K562 (cell line): Measurements from ENCODE around the gene MRPS6. TPM values are rescaled to one million over a fixed set of nuclear protein-coding genes. Genes with fewer than 3 reads are reported as not detected.

Source experiments
- FOXJ2 ChIP-seq: fragments of 200-800 bp; sonication (Bioruptor generic); IDR thresholded peaks from 2 replicates; pipeline ENCODE4 v1.6.1; 2016; ENCODE audit warnings: missing genetic modification characterization, missing compliant biosample characterization
- GTF2E2 ChIP-seq: fragments of 200-800 bp; sonication (Bioruptor generic); IDR thresholded peaks from 2 replicates; pipeline ENCODE4 v1.6.1; 2016; ENCODE audit warnings: missing genetic modification characterization, missing compliant biosample characterization
- MYNN ChIP-seq, 2 experiments: sonication (generic); formaldehyde crosslinking in 1 of 2; IDR thresholded peaks; 2 replicates each; pipeline versions ENCODE4 v1.5.0 to v1.6.1; 2016 to 2020; ENCODE audit warnings: antibody characterized with exemption in 1 of 2, missing genetic modification reagents in 1 of 2
- POU5F1 ChIP-seq: fragments of 150-350 bp; IDR thresholded peaks from 2 replicates; pipeline ENCODE4 v1.6.1; 2014; ENCODE audit warnings: borderline replicate concordance, low read length, low read depth, mild to moderate bottlenecking; ENCODE audit not compliant: partially characterized antibody
- RBM22 ChIP-seq: fragments of 200-400 bp; formaldehyde crosslinking; IDR thresholded peaks from 2 replicates; pipeline ENCODE4 v1.6.1; 2018; ENCODE audit warnings: low read length, low read depth; ENCODE audit not compliant: poor library complexity, severe bottlenecking
- SIN3B ChIP-seq: fragments of 450-650 bp; IDR thresholded peaks from 2 replicates; pipeline ENCODE4 v1.6.1; 2017; ENCODE audit warnings: low read depth, mild to moderate bottlenecking, moderate library complexity
- SNIP1 ChIP-seq: fragments of 450-650 bp; IDR thresholded peaks from 2 replicates; pipeline ENCODE4 v1.7.1; 2017; ENCODE audit warnings: low read depth, mild to moderate bottlenecking
- STAG1 ChIP-seq: sonication (generic); formaldehyde crosslinking; IDR thresholded peaks from 2 replicates; pipeline ENCODE4 v1.5.0; 2020; ENCODE audit warnings: missing genetic modification reagents, borderline replicate concordance
- polyA plus RNA-seq, 8 experiments: library from polyadenylated mRNA; depleted of rRNA in 4 of 8; stranded (reverse) in 5 of 8; unstranded in 3 of 8; fragments of >200 nt; fragmentation: Nextera tagmentation in 2 of 8; fragmentation: Illumina TruSeq in 1 of 8; extraction: Ambion mirVana in 2 of 8; extraction: Trizol in 1 of 8; gene quantifications; 2 replicates each; pipeline versions ENCODE4 v1.2.1 to v1.2.3, GENCODE V29; 2011 to 2014; ENCODE audit warnings: inconsistent platforms in 1 of 8, missing spikeins in 1 of 8
- total RNA-seq, 7 experiments: library from RNA; depleted of rRNA in 6 of 7; stranded (reverse); fragments of >200 nt in 6 of 7; fragmentation: Illumina TruSeq in 2 of 7; extraction: Trizol in 2 of 7; gene quantifications; 2 replicates each; pipeline versions ENCODE4 v1.2.1 to v1.2.3, GENCODE V29; 2011 to 2021; ENCODE audit warnings: low replicate concordance in 1 of 7
- TF ChIP-seq, protein P1 (sequence below): sonication (generic); formaldehyde crosslinking; IDR thresholded peaks from 2 replicates; pipeline ENCODE4 v1.8.0; 2022; ENCODE audit warnings: mild to moderate bottlenecking, low read depth, missing genetic modification reagents
- TF ChIP-seq, protein P2 (sequence below): sonication (generic); formaldehyde crosslinking; IDR thresholded peaks from 2 replicates; pipeline ENCODE4 v1.8.0; 2022; ENCODE audit warnings: mild to moderate bottlenecking, missing genetic modification reagents, borderline replicate concordance
- TF ChIP-seq, protein P3 (sequence below): fragments of 450-650 bp; IDR thresholded peaks from 2 replicates; pipeline ENCODE4 v1.6.1; 2018; ENCODE audit not compliant: partially characterized antibody

Gene MRPS6
- total and polyA plus RNA-seq, 9 of the 15 experiments (the other 6 are each of a cell fraction or from before 2014, with no cell fraction given), result 26.1 to 72.0 (median 39.3) TPM

- TF ChIP-seq, protein P1, sequence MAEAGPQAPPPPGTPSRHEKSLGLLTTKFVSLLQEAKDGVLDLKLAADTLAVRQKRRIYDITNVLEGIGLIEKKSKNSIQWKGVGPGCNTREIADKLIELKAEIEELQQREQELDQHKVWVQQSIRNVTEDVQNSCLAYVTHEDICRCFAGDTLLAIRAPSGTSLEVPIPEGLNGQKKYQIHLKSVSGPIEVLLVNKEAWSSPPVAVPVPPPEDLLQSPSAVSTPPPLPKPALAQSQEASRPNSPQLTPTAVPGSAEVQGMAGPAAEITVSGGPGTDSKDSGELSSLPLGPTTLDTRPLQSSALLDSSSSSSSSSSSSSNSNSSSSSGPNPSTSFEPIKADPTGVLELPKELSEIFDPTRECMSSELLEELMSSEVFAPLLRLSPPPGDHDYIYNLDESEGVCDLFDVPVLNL, result no peak
- TF ChIP-seq SNIP1 (no peak), RBM22 (no peak), STAG1 (no peak), SIN3B (no peak), FOXJ2 (tag) (no peak), GTF2E2 (tag) (no peak), MYNN (IDR thresholded peaks at IDR 0.05) (no peak), MYNN (CRISPR knock-in tag; IDR thresholded peaks at IDR 0.05) (no peak), POU5F1 (no peak)
- TF ChIP-seq, protein P2, sequence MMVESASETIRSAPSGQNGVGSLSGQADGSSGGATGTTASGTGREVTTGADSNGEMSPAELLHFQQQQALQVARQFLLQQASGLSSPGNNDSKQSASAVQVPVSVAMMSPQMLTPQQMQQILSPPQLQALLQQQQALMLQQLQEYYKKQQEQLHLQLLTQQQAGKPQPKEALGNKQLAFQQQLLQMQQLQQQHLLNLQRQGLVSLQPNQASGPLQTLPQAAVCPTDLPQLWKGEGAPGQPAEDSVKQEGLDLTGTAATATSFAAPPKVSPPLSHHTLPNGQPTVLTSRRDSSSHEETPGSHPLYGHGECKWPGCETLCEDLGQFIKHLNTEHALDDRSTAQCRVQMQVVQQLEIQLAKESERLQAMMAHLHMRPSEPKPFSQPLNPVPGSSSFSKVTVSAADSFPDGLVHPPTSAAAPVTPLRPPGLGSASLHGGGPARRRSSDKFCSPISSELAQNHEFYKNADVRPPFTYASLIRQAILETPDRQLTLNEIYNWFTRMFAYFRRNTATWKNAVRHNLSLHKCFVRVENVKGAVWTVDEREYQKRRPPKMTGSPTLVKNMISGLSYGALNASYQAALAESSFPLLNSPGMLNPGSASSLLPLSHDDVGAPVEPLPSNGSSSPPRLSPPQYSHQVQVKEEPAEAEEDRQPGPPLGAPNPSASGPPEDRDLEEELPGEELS, result no peak
- TF ChIP-seq, protein P3, sequence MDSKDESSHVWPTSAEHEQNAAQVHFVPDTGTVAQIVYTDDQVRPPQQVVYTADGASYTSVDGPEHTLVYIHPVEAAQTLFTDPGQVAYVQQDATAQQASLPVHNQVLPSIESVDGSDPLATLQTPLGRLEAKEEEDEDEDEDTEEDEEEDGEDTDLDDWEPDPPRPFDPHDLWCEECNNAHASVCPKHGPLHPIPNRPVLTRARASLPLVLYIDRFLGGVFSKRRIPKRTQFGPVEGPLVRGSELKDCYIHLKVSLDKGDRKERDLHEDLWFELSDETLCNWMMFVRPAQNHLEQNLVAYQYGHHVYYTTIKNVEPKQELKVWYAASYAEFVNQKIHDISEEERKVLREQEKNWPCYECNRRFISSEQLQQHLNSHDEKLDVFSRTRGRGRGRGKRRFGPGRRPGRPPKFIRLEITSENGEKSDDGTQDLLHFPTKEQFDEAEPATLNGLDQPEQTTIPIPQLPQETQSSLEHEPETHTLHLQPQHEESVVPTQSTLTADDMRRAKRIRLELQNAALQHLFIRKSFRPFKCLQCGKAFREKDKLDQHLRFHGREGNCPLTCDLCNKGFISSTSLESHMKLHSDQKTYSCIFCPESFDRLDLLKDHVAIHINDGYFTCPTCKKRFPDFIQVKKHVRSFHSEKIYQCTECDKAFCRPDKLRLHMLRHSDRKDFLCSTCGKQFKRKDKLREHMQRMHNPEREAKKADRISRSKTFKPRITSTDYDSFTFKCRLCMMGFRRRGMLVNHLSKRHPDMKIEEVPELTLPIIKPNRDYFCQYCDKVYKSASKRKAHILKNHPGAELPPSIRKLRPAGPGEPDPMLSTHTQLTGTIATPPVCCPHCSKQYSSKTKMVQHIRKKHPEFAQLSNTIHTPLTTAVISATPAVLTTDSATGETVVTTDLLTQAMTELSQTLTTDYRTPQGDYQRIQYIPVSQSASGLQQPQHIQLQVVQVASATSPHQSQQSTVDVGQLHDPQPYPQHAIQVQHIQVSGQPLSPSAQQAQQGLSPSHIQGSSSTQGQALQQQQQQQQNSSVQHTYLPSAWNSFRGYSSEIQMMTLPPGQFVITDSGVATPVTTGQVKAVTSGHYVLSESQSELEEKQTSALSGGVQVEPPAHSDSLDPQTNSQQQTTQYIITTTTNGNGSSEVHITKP, result no peak
These were observed 1.7 kb upstream of the MRPS6 start (continued) for GRCh38 chr21:34071683-34072082.
